ENCODE results near the gene SLC25A51. TPM values are rescaled to one million over a fixed set of nuclear protein-coding genes. Genes with fewer than 3 reads are reported as not detected.
A peak's percentile ranks its signal among the peaks of the same experiment; 100 is the strongest.

Gene SLC25A51
- total and polyA plus RNA-seq, 2 donors (not counting 3 experiments of a cell fraction or from before 2014, with no cell fraction given) = 15.4 to 36.2 TPM

- peak overlapping the region; percentile 77 for H3K27ac ChIP-seq (ENCODE audit: insufficient read depth, low read depth, low read length)
- dilution Hi-C loops (cut with MboI; ENCODE audit: extremely low pct_ligation_motif_present, low sequenced_read_pairs) = no loop called here
- peak; percentile 67 for TF ChIP-seq POLR2AphosphoS5 (IDR thresholded peaks at IDR 0.05; ENCODE audit: insufficient read depth, low read depth, low read length)
- no peak for TF ChIP-seq POLR2A (IDR thresholded peaks at IDR 0.05; ENCODE audit: low read depth, low read length)
- TF ChIP-seq CTCF (IDR thresholded peaks at IDR 0.05; ENCODE audit: extremely low read depth in 1 of 2, insufficient read depth in 1 of 2, low read depth in 1 of 2, low read length in 2 of 2) = no peak
- peak; percentile 35 for TF ChIP-seq GATA2 (IDR thresholded peaks at IDR 0.05; ENCODE audit: insufficient read depth, insufficient read length, low read depth, low read length)
- TF ChIP-seq EZH2 (IDR thresholded peaks at IDR 0.05; ENCODE audit: borderline replicate concordance, low read depth, low read length, severe bottlenecking) = no peak
- TF ChIP-seq JUN (IDR thresholded peaks at IDR 0.05; ENCODE audit: borderline replicate concordance, insufficient read depth, insufficient read length, low read depth) = peak; percentile 91
- TF ChIP-seq FOS (IDR thresholded peaks at IDR 0.05; ENCODE audit: borderline replicate concordance, insufficient read depth, low read length) = peak; percentile 93
- peak; percentile 43 for TF ChIP-seq MAX (IDR thresholded peaks at IDR 0.05; ENCODE audit: insufficient read depth, insufficient read length)
- TF ChIP-seq MYC (IDR thresholded peaks at IDR 0.05; ENCODE audit: low read depth, low read length) = no peak
- H2AFZ ChIP-seq (ENCODE audit: low read depth, low read length) = no peak overlapping the region
- H3K4me3 ChIP-seq (replicated peaks in 1 of 3; ENCODE audit: insufficient read depth in 1 of 3, low read depth in 1 of 3, low read length in 3 of 3) = no peak overlapping the region
- BruUV-seq (replicated peaks) = no TSS peak
- H3K9me1 ChIP-seq (replicated peaks; ENCODE audit: control insufficient read depth, extremely low read depth, insufficient read depth, low read length) = no peaks in the 10 kb centered on the region
- peak overlapping the region; percentile 33 for H3K9ac ChIP-seq (replicated peaks; ENCODE audit: extremely low read depth, insufficient read depth, low read length)
- peaks cover 2% of the 10 kb centered on the region for H3K79me2 ChIP-seq (ENCODE audit: control insufficient read depth, insufficient read depth, low read length)
- peak overlapping the region; percentile 34 for H3K4me2 ChIP-seq (ENCODE audit: insufficient read depth, low read length)
- no peaks in the 10 kb centered on the region for H3K9me3 ChIP-seq (replicated peaks; ENCODE audit: control insufficient read depth, insufficient read depth, low read length)
- POLR2A ChIA-PET = no interaction called here
- no peaks in the 10 kb centered on the region for H4K20me1 ChIP-seq (replicated peaks; ENCODE audit: control insufficient read depth, extremely low read depth, insufficient read depth, low read length)
- CTCF ChIA-PET = interaction anchor here (0.6 to 3.9 kb wide), 11 partner anchors 9 to 218 kb away, joined by 3 to 23 read pairs (median 3); partner anchors contain the start of gene SHB
- H3K27me3 ChIP-seq (ENCODE audit: control insufficient read depth in 2 of 2, insufficient read depth in 2 of 2, low read length in 2 of 2) = no peaks in the 10 kb centered on the region
- peaks cover 39% of the 10 kb centered on the region for H3K4me1 ChIP-seq (ENCODE audit: control insufficient read depth, extremely low read depth, insufficient read depth, low read length)
- DNase-seq (ENCODE audit: low read depth, low spot score) (peak; percentile 90), FAIRE-seq (peak; percentile 98)
- intact Hi-C loops (cut with micrococcal nuclease) = loop anchor here (1.0 to 2.0 kb wide), 4 partner anchors 9 to 26 kb away; no protein-coding TSS in a partner anchor
- no peaks in the 10 kb centered on the region for H3K36me3 ChIP-seq (ENCODE audit: control insufficient read depth in 2 of 2, extremely low read depth in 1 of 2, insufficient read depth in 2 of 2, low read length in 2 of 2)
Measured at GRCh38 chr9:37938121-37938891, 34.4 kb upstream of the SLC25A51 start.
